ENCODE measurements around the gene RUFY3. TPM values are rescaled to one million over a fixed set of nuclear protein-coding genes. Genes with fewer than 3 reads are reported as not detected.

Gene RUFY3
- total and polyA plus RNA-seq, 3 donors from 2014 or later: 84.7 to 247 (median 220) TPM

Small RNA genes lying within 50 kb of the gene (small RNA-seq; reads per million reads assigned to genes)
- gene RF00026 (0 reads per million in 2 donors), gene RNU6-520P (0 reads per million in 2 donors), gene RNU6-784P (0 reads per million in 2 donors), gene RNU6-891P (0 reads per million in 2 donors)

Other genes with a start within 250 kb of the RUFY3 start
- not detected for gene MUC7, start 249.8 kb upstream of the RUFY3 start, total RNA-seq
- 0.80 TPM for gene MUC7, start 249.8 kb upstream of the RUFY3 start, polyA plus RNA-seq (ENCODE audit: insufficient read depth, low read depth, low replicate concordance)
- not detected for gene AMTN, start 203.4 kb upstream of the RUFY3 start, total RNA-seq
- gene AMTN, start 203.4 kb upstream of the RUFY3 start, polyA plus RNA-seq (ENCODE audit: insufficient read depth, low read depth, low replicate concordance): not detected
- gene AMBN, start 129.7 kb upstream of the RUFY3 start, total RNA-seq: under 1 TPM in 1 of 2 donors, not detected in 1; 0.74 TPM
- gene AMBN, start 129.7 kb upstream of the RUFY3 start, polyA plus RNA-seq (ENCODE audit: insufficient read depth, low read depth, low replicate concordance): 0.21 TPM
- gene ENAM, start 93.2 kb upstream of the RUFY3 start, total RNA-seq: 1 to 10 TPM in 1 of 2 donors, under 1 TPM in 1; 0.16 to 2.4 TPM
- gene ENAM, start 93.2 kb upstream of the RUFY3 start, polyA plus RNA-seq (ENCODE audit: insufficient read depth, low read depth, low replicate concordance): 0.38 TPM
- under 1 TPM in 1 of 2 donors, not detected in 1; 0.99 TPM for gene JCHAIN, start 55.5 kb upstream of the RUFY3 start, total RNA-seq
- gene JCHAIN, start 55.5 kb upstream of the RUFY3 start, polyA plus RNA-seq (ENCODE audit: insufficient read depth, low read depth, low replicate concordance): 34.0 TPM
- gene UTP3, start 33.4 kb upstream of the RUFY3 start, total RNA-seq: 10 to 100 TPM; 25.4 to 26.0 TPM
- 18.5 TPM for gene UTP3, start 33.4 kb upstream of the RUFY3 start, polyA plus RNA-seq (ENCODE audit: insufficient read depth, low read depth, low replicate concordance)
- gene GRSF1, start 117.9 kb downstream of the RUFY3 start, total RNA-seq: 10 to 100 TPM; 59.8 to 66.8 TPM
- gene GRSF1, start 117.9 kb downstream of the RUFY3 start, polyA plus RNA-seq (ENCODE audit: insufficient read depth, low read depth, low replicate concordance): 70.2 TPM
- gene MOB1B, start 180.4 kb downstream of the RUFY3 start, total RNA-seq: 10 to 100 TPM; 15.0 to 16.4 TPM
- gene MOB1B, start 180.4 kb downstream of the RUFY3 start, polyA plus RNA-seq (ENCODE audit: insufficient read depth, low read depth, low replicate concordance): 8.9 TPM

Measured in testis (tissue), 3 donors.